DND-41 (cell line): ENCODE data around the gene MANSC1.

Experiments
- EZH2 ChIP-seq: IDR thresholded peaks from 3 replicates; pipeline ENCODE4 v1.6.1; 2012; ENCODE audit warnings: borderline replicate concordance, low read depth, mild to moderate bottlenecking, moderate library complexity, low read length, inconsistent platforms; ENCODE audit not compliant: severe bottlenecking
- TF ChIP-seq, protein P1 (sequence below): IDR thresholded peaks from 2 replicates; pipeline ENCODE4 v1.5.1; 2012; ENCODE audit warnings: borderline replicate concordance, low read length, moderate library complexity, mild to moderate bottlenecking; ENCODE audit not compliant: poor library complexity, severe bottlenecking; ENCODE audit errors: extremely low read depth

DNA sequence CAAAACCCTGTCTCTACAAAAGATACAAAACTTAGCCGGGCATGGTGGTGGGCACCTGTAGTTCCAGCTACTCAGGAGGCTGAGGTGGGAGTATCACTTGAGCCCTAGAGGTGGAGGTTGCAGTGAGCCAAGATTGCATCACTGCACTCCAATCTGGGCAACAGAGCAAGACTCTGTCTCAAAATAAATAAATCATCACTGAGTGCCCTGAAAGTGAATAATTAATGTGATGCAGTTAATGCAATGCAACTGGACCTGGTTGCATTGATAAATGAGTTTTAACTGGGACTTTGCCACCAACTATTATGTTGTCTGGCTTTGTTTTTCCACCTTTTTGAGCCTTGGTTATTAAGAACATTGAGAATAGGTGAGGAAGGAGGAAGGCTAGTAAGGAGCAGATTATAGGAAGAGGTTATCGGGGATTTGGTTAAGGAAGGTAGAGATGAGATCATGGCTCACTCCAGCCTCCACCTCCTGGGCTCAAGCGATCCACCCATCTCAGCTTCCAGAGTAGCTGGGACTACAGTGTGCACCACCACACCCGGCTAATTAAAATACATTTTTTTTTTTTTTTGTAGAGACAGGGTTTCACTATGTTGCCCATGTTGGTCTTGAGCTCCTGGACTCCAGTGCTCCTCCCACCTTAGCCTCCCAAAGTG, 14.9 kb upstream of the MANSC1 start:
- TF ChIP-seq, protein P1, sequence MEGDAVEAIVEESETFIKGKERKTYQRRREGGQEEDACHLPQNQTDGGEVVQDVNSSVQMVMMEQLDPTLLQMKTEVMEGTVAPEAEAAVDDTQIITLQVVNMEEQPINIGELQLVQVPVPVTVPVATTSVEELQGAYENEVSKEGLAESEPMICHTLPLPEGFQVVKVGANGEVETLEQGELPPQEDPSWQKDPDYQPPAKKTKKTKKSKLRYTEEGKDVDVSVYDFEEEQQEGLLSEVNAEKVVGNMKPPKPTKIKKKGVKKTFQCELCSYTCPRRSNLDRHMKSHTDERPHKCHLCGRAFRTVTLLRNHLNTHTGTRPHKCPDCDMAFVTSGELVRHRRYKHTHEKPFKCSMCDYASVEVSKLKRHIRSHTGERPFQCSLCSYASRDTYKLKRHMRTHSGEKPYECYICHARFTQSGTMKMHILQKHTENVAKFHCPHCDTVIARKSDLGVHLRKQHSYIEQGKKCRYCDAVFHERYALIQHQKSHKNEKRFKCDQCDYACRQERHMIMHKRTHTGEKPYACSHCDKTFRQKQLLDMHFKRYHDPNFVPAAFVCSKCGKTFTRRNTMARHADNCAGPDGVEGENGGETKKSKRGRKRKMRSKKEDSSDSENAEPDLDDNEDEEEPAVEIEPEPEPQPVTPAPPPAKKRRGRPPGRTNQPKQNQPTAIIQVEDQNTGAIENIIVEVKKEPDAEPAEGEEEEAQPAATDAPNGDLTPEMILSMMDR, result no peak
- TF ChIP-seq EZH2, result no peak
